Skeletal muscle tissue (tissue), 4 donors: Measurements from ENCODE around the gene PKLR. TPM values are rescaled to one million over a fixed set of nuclear protein-coding genes. Genes with fewer than 3 reads are reported as not detected.

ENCODE experiments used
- H3K27ac ChIP-seq: one replicate; pipeline ENCODE4 v1.7.0; 2013; ENCODE audit warnings: mild to moderate bottlenecking, low read depth, low read length, inconsistent platforms
- H3K27me3 ChIP-seq, 3 donors: one replicate each; pipeline ENCODE4 v1.7.0; 2013; ENCODE audit warnings: low read length in 3 of 3; ENCODE audit not compliant: control insufficient read depth in 3 of 3, insufficient read depth in 3 of 3
- H3K36me3 ChIP-seq, 3 donors: one replicate each; pipeline ENCODE4 v1.7.0; 2013; ENCODE audit warnings: low read length in 3 of 3; ENCODE audit not compliant: control insufficient read depth in 3 of 3, insufficient read depth in 3 of 3
- H3K4me1 ChIP-seq, 3 donors: one replicate each; pipeline ENCODE4 v1.7.0; 2013; ENCODE audit warnings: low read length in 3 of 3, mild to moderate bottlenecking in 3 of 3; ENCODE audit not compliant: control insufficient read depth in 3 of 3, insufficient read depth in 3 of 3
- H3K4me3 ChIP-seq, 3 donors: one replicate each; pipeline ENCODE4 v1.7.0; 2013; ENCODE audit warnings: low read length in 3 of 3
- H3K9ac ChIP-seq, 3 donors: one replicate each; pipeline ENCODE4 v1.7.0; 2013; ENCODE audit warnings: low read length in 3 of 3, mild to moderate bottlenecking in 3 of 3, moderate library complexity in 2 of 3, low read depth in 1 of 3
- H3K9me3 ChIP-seq, 3 donors: one replicate each; pipeline ENCODE4 v1.7.0; 2013; ENCODE audit warnings: low read length in 3 of 3; ENCODE audit not compliant: control insufficient read depth in 3 of 3
- total RNA-seq: library from RNA; depleted of rRNA; stranded (reverse); fragments of >200 nt; gene quantifications from one replicate; pipeline ENCODE4 v1.2.3, GENCODE V29; 2014
- donor health status: Osteomylitis.

The PKLR gene
- total RNA-seq, 1 donor from 2014 or later, result not detected

GRCh38 chr1:155287987-155288543 lies 13.2 kb downstream of the PKLR start:
- no peak overlapping the region for H3K4me3 ChIP-seq
- H3K27me3 ChIP-seq, result peaks cover under 1 to 5% (median 3%) of the 10 kb centered on the region in 3 donors
- no peaks in the 10 kb centered on the region for H3K4me1 ChIP-seq
- no peak overlapping the region for H3K27ac ChIP-seq
- peaks cover 0 to 3% (median 0%) of the 10 kb centered on the region in 3 donors for H3K36me3 ChIP-seq
- no peaks in the 10 kb centered on the region for H3K9me3 ChIP-seq
- no peak overlapping the region for H3K9ac ChIP-seq

GRCh38 chr1:155286544-155286943 lies 14.7 kb downstream of the PKLR start:
- Histone ChIP-seq H3K9ac (no peak overlapping the region), H3K27ac (no peak overlapping the region), H3K36me3 (peaks cover 0 to 3% (median 0%) of the 10 kb centered on the region in 3 donors), H3K4me1 (no peaks in the 10 kb centered on the region), H3K27me3 (no peaks in the 10 kb centered on the region), H3K9me3 (no peaks in the 10 kb centered on the region), H3K4me3 (no peak overlapping the region)

GRCh38 chr1:155285631-155286044 lies 15.6 kb downstream of the PKLR start:
- Histone ChIP-seq H3K4me1 (no peaks in the 10 kb centered on the region), H3K9ac (no peak overlapping the region), H3K4me3 (no peak overlapping the region), H3K36me3 (peaks cover 0 to 3% (median 0%) of the 10 kb centered on the region in 3 donors), H3K9me3 (no peaks in the 10 kb centered on the region), H3K27me3 (no peaks in the 10 kb centered on the region), H3K27ac (no peak overlapping the region)

- H3K4me1 ChIP-seq, result no peaks in the 10 kb centered on the region
- no peak overlapping the region for H3K27ac ChIP-seq
- no peak overlapping the region for H3K4me3 ChIP-seq
- H3K27me3 ChIP-seq, result no peaks in the 10 kb centered on the region
- H3K9me3 ChIP-seq, result no peaks in the 10 kb centered on the region
- peaks cover 0 to 3% (median 0%) of the 10 kb centered on the region in 3 donors for H3K36me3 ChIP-seq
- no peak overlapping the region for H3K9ac ChIP-seq
Measured at GRCh38 chr1:155285063-155285462, 16.2 kb downstream of the PKLR start.

- Histone ChIP-seq H3K9ac (no peak overlapping the region), H3K4me3 (no peak overlapping the region), H3K27me3 (no peaks in the 10 kb centered on the region), H3K4me1 (no peaks in the 10 kb centered on the region), H3K9me3 (no peaks in the 10 kb centered on the region), H3K36me3 (peaks cover 0 to 3% (median 0%) of the 10 kb centered on the region in 3 donors), H3K27ac (no peak overlapping the region)
Measured at GRCh38 chr1:155284476-155284875, 16.8 kb downstream of the PKLR start.

- Histone ChIP-seq H3K4me1 (peaks cover 4 to 8% (median 6%) of the 10 kb centered on the region in 3 donors), H3K27me3 (no peaks in the 10 kb centered on the region), H3K4me3 (no peak overlapping the region), H3K27ac (no peak overlapping the region), H3K9ac (no peak overlapping the region), H3K36me3 (peaks cover 0 to 3% (median 0%) of the 10 kb centered on the region in 3 donors), H3K9me3 (no peaks in the 10 kb centered on the region)
Measured at GRCh38 chr1:155282488-155283091, 18.6 kb downstream of the PKLR start.

GRCh38 chr1:155279268-155279667 lies 22.0 kb downstream of the PKLR start:
- Histone ChIP-seq H3K27ac (no peak overlapping the region), H3K4me3 (no peak overlapping the region), H3K36me3 (no peaks in the 10 kb centered on the region), H3K9me3 (no peaks in the 10 kb centered on the region), H3K27me3 (no peaks in the 10 kb centered on the region), H3K4me1 (peaks cover 13 to 19% (median 19%) of the 10 kb centered on the region in 3 donors), H3K9ac (no peak overlapping the region)

- H3K36me3 ChIP-seq, result no peaks in the 10 kb centered on the region
- H3K27me3 ChIP-seq, result no peaks in the 10 kb centered on the region
- no peaks in the 10 kb centered on the region for H3K9me3 ChIP-seq
- H3K4me3 ChIP-seq, result no peak overlapping the region
- H3K27ac ChIP-seq, result no peak overlapping the region
- H3K4me1 ChIP-seq, result peaks cover 15 to 22% (median 21%) of the 10 kb centered on the region in 3 donors
- no peak overlapping the region for H3K9ac ChIP-seq
Measured at GRCh38 chr1:155278689-155279160, 22.5 kb downstream of the PKLR start.

GRCh38 chr1:155277902-155278688 lies 23.1 kb downstream of the PKLR start:
- H3K9ac ChIP-seq, result peak overlapping the region in 2 of 3 donors; percentile 71 to 78
- no peaks in the 10 kb centered on the region for H3K27me3 ChIP-seq
- no peak overlapping the region for H3K27ac ChIP-seq
- peak overlapping the region; percentile 75 to 81 (median 76) for H3K4me3 ChIP-seq
- H3K36me3 ChIP-seq, result no peaks in the 10 kb centered on the region
- peaks cover 18 to 25% (median 23%) of the 10 kb centered on the region in 3 donors for H3K4me1 ChIP-seq
- H3K9me3 ChIP-seq, result no peaks in the 10 kb centered on the region
